HUDEP-2 (cell line): ENCODE results near the gene SELENOO.

Source experiments
- DNase-seq, 76 experiments: peaks; one replicate each; lab custom pipeline; 2025; ENCODE audit not compliant: unreplicated experiment in 76 of 76; lab: John Stamatoyannopoulos, UW

The SELENOO gene

DNA sequence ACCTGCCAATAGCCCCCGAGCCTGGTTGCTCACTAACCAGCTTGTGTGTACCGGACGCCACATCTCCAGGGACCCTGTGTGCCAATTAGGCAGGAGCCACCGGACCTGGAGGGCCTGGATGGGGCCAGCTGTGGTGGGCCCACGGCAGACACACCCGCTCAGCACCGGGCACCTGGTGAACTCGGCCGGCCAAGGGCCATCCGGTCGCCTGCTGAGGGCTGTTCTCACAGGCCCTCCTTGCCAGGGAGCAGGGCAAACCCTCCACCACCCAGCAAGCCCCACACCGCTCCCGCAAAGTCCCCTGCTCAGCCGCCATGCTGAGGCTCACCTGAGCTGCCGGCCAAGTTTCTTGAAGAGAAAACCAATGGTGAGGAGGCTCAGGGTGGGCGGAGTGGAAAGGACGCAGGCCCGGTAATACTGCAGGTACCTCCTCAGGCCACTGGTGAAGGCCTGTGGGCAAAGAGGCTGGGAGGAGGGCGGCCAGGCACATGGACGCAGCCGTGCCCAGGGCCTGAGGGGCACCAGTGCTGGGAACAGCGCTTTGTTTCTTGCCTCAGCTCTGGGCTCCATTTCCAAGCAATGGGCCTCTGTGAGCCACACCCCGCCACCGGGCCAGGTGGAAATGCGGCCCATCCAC is 26.9 kb downstream of the SELENOO start:
- DNase-seq: no peak

GRCh38 chr22:50228366-50228765 is 27.6 kb downstream of the SELENOO start:
- no peak for DNase-seq

- DNase-seq: no peak
Measured at GRCh38 chr22:50229370-50229769, 28.6 kb downstream of the SELENOO start.

DNA sequence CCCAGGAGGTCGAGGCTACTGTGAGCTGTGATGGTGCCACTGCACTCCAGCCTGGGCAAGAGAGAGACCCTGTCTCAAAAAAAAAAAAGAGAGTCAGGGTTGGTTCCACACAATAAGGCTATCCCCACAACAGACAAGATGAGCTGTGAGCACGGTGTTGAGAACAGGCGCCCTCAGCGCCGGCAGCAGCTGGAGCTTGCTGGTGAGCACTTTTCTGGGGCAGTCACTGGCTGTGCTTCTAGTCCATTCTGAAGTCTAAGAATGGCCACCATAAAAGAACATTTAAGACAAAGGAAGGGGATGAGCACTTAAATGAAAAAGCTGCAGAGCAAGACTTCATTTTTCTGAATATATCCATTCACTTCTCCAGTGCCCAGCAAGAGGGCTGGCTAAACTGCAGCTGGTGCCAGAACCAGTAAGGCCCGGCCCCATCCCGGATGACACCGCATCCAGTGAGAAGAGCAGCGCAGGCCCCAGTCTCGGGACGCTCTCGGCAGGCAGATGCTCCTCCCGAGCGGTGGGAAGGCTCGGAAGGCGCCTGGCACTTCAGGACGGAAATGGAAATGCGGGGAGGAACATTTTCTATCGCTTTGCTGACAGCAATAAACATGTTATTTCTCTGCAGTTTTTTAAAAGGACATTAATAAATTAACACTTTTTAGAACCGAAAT is 31.8 kb downstream of the SELENOO start:
- DNase-seq: no peak

GRCh38 chr22:50233223-50233622 is 32.4 kb downstream of the SELENOO start:
- DNase-seq: no peak

DNA sequence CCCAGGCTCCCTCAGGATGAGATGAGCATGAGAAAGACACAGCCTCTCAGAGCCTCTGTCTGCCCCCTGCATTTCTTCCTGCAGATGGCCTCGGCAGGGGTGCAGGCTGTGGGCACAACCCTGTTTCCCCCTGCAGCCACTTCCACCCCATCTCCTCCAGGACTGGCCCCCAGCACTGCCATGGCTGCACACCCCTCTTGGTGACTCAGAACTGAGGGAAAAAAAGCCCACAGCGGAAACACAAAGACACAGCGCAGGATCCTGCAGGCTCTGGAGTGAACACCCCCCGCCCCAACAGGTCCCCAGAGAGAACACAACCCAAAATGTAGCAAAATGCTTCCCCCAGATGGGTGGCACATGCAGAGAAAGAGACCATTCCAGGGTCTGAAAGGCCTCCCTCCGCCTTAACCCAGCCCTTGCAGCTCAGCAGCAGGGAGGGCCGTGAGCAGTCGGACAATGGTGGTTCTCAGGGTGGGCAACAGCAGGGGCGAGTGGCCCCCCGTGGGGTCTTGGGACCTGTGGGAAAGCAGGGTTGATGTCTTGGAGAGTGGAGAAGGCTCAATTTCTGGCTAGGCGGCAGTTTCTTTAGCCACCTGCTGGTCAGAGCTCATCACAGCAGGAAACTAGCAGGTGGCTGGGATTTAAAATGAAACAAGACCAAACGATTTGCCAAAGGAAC is 36.1 kb downstream of the SELENOO start:
- peak in 8 of 76 experiments; percentile 5 to 29 (median 21) for DNase-seq

- no peak for DNase-seq
Measured at GRCh38 chr22:50238755-50239154, 37.9 kb downstream of the SELENOO start.

- no peak for DNase-seq
Measured at GRCh38 chr22:50242406-50242949, 41.7 kb downstream of the SELENOO start.

DNA sequence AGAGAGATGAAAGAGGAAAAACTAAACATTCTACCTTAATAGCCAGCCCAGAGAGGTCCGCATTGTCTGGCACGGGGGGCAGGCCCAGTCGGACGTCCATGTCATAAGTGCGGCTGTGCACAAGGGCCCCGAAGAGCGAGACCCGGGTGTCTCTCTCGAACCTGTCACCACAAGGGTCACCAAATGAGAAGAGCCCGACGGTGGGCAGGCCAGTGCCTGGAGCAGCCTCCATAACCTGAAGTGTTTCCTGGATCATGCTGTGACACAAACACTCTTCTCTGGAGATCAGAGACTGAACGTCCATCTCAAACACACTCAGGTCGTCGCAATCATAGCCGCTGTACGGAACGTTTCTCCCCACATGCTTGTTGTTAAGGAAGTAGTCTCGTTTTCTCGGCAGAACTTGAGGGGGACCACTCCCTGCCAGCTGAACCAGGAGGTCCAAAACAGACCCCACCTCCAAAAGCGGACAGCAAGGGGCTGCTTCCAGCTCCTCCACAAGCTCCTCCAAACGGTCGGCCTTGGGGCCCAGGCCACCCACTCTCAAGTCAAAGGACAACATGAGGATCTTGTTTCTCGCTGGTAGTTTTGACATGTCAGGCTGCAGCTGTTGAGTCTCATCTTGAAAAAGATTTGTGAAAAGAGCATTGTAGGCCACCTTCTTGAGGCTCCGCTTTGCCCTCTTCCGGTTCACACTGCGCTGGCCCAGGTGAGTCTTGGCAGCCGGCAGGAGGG is 43.0 kb downstream of the SELENOO start:
- no peak for DNase-seq

DNA sequence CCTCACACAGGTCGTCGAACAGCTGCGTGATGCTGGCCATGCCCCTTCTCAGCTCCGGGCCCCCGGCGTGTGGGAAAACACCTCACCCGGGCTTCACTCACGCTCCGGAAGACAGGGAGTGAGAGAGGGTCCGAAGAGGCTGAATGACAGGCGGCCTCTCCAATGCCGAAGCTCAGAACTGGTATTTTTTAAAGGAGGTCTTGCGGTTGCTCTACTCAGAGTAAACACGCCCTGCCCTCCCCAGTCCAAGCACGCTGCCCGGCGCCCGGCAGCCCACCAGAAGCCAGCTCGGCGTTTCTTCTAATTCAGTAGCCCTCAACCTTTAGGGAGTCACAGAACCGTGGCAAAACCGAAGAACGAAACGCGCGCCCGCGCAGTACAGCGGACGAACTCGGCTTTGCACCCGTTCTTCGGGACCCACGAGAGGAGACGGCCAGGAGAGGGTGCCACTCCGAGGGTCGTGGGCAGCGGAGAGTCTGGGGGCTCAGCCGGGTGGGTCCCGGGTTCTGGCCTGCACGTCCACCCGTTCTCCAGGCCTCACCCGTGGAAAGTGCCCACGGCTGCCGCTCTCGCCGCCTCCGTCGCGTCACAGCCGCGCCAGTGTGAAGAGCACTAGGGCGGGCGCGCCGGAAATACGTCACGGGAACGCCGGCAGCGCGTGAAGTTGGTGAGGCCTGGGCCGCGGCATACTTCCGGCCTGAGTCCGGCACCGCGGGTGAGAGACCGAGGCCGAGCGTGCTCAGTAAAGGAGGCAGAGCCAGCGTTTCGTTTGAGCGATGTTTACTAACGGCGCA is 43.8 kb downstream of the SELENOO start, which contains the start of gene TUBGCP6:
TSS of gene TUBGCP6 (minus strand) at position 604 of the 794 bp plus-strand sequence. CDS start at position 40, 564 bp downstream.
- DNase-seq: peak in 73 of 76 experiments; percentile 25 to 90 (median 77)

GRCh38 chr22:50245214-50246072 is 44.6 kb downstream of the SELENOO start:
- peak in 3 of 76 experiments; percentile 48 to 62 (median 51) for DNase-seq

DNA sequence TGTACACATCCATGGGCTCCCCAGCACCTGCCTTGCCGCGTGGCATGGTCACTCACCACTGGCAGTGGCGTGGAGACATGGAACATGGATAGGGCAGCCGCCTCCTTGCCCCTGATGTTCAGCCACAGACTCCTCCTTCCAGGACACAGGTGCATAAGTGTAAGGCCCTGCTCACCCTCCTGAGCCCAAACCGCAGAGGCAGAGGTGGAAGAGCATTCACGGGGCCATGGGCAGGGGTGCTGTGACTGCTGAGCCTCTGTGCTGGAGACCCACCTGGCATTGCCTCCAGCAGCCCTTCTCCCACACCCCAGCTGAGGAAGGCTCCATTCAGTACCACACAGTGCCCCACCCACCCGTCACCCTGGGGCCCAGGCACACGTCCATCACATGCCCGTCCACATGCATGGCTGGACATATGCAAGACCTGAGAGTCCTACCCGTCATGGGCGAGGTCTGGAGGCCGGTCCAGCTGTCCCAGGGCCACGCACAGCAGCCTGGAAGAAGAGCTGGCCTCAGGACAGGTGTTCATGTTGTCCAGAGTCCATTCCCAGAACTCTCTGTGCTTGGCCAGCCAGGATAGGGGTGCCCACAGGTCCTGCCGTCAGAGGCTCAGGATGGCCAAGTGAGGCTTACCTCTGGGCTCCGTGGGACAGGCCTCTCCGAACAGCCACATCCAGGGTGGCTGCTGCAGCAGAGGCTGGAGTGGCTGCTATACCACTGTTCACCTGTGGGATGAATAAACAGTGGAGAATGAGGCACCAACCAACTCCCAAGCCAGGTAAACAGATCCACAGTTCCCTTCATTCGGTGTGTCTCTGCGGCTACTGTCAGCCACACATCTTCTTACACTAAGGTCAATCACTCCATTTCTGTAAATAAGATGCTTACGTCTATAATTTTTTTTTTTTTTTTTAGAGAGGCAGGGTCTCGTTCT is 45.7 kb downstream of the SELENOO start:
- DNase-seq: no peak

- peak in 3 of 76 experiments; percentile 6 to 31 (median 29) for DNase-seq
Measured at GRCh38 chr22:50247748-50248147, 46.9 kb downstream of the SELENOO start.

- no peak for DNase-seq
Measured at GRCh38 chr22:50248196-50249081, 47.6 kb downstream of the SELENOO start.

GRCh38 chr22:50249341-50250248 is 48.8 kb downstream of the SELENOO start:
- DNase-seq: no peak

GRCh38 chr22:50250249-50250554 is 49.4 kb downstream of the SELENOO start:
- no peak for DNase-seq
